ENCODE data around the gene RYR3.

Gene RYR3

DNA sequence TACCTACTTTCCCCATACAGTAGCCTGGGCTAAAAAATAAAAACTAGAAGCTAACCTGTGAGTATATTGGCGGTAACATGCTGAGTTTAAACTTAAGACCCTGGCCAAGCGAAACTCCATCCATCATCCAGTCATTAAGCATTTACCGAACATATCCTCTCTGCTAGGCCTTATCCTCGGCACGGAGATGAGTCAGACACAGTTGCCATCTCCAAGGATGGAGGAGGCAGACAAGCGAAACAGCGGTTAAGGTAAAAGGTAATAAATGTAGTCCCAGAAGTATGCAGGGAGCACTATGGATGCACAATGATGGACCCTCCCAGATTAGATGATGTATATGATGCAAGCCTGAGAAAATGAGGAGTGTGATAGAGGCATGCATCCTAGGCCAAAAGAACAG is 143.6 kb downstream of the RYR3 start:
- DNase-seq: no peak

GRCh38 chr15:33454996-33455395 is 144.2 kb downstream of the RYR3 start:
- peak in 1 of 3 experiments; percentile 33 for DNase-seq

DNA sequence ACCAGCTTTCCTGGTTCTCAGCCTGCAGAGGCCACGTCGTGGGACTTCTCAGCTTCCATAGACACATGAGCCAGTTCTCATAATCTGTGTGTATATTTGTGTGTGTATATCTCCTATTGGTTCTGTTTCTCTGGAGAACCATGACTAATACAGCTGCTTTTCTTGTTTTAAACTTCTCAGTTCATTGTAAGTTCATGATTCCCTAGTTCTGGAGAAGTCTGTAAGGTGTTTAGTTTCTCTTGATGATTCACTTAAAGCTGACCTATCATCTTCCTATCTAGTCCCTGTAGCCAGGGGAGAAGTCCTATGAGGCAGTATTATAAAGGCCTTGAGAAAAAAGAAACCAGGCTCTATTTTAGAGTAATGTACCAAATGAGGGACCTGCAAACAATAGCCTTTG is 147.7 kb downstream of the RYR3 start:
- no peak for DNase-seq

DNA sequence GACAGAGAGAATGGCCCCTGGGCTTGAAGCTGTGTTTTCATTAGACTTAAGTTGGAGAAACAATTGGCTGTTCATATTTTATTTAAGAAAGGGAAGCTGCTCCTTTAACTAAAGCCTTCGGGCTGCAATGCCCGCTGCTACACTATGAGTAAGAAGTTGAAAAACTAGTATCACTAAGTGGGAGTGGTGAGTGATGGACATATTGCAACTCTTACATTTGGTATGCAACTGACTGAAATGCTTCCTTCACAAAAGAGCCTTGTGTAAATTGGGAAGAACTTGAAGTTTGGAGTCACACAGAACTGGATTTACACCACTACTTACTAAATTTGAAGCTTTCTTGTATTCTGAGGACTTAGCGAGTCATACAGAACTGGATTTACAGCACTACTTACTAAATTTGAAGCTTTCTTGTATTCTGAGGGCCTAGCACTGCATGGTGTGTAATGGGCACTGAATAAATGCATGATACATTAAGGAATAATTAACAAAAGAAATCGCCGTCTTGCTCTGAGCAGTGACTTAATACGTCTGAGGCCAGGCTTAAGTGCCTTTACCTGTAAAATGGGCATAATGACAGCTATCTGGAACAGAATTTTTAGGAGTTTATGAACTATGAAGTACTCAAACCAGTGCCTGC is 149.5 kb downstream of the RYR3 start:
- no peak for DNase-seq

DNA sequence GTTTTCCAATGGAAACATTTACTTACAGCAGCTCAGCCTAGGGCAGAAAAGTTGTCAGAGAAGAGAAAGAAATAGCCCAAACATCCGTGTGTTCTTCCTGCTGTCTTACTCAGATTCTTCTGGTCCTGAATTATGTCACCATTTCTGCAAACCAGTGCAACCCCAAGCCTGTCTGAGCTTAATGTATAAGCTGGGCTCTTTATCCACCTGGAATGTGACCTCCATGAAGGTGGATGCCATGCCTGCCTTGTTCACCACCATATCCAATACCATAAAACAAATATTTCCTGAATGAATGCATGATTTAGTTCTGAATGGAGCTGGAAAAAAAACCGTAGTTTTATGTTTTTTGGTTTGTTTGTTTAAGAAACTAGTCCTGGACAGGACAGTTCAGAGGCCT is 150.9 kb downstream of the RYR3 start:
- no peak for DNase-seq

DNA sequence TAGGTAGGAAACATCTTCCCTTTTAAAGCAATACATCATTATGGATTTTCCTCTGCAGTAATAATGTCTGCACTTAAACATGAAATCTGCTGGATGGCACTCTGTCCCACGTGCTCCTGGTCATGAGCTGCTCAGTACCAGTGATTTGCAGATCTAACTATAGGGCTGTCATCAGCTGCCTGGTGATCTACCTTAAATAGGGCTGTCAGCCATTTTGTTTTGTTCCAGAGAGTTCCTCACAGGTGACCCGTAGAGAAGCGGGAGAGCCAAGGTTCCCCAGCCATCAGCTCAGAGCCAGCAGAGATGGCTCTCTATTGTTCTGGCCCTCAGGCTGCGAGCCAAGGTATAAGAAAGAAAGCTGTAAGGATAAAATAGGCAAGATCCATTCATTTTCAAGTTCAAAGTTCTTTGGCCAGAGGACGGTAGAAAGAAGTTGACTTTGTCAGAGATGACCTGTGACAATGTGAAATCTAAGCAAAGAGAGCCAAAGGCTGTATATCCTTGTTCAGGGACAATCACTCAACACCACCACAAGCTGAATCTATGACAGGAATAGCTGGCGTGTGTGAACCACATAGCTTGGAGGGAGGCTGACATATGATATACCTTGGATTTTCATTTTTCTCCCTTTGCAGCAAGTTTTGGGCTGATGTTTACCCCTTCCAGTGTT is 156.5 kb downstream of the RYR3 start:
- DNase-seq: no peak

- DNase-seq: no peak
Observed at GRCh38 chr15:33467816-33468163, 157.0 kb downstream of the RYR3 start.

GRCh38 chr15:33468740-33469139 is 158.0 kb downstream of the RYR3 start:
- no peak for DNase-seq

GRCh38 chr15:33473005-33473404 is 162.2 kb downstream of the RYR3 start:
- no peak for DNase-seq

- DNase-seq: no peak
Observed at GRCh38 chr15:33473714-33474113, 162.9 kb downstream of the RYR3 start.

- no peak for DNase-seq
Observed at GRCh38 chr15:33476076-33476475, 165.3 kb downstream of the RYR3 start.

DNA sequence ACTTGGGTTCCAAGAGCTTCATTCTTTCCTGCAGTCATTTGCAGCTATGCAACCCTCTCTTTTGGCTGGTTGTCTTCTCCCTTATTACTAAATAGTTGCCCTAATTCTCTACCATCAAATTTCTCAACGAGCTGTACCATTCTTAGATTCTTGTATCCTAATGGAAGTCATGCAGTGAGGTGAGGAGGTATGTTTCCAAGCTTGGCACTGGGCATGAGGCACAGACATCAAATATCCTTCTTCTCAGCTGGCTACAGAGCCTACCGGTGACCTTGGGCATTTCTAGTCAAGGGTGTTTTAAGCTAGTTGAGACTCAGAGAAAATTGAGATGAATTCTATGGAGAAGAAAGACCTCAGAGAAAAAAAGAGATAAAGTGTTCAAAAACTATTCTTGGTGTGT is 166.1 kb downstream of the RYR3 start:
- DNase-seq: no peak

DNA sequence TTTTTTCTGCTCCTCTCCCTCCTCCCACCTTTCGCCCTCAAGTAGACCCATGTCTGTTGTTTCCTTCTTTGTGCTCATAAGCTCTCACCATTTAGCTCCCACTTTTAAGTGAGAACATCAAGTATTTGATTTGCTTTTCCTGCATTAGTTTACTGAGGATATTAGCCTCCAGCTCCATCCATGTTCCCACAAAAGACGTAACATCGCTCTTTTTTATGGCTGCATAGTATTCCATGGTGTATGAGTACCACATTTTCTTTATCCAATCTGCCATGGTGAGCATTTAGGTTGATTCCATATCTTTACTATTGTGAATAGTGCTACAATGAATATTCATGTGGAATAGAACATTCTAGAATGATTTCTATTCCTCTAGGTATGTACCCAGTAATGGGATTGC is 178.6 kb downstream of the RYR3 start:
- no peak for DNase-seq

DNA sequence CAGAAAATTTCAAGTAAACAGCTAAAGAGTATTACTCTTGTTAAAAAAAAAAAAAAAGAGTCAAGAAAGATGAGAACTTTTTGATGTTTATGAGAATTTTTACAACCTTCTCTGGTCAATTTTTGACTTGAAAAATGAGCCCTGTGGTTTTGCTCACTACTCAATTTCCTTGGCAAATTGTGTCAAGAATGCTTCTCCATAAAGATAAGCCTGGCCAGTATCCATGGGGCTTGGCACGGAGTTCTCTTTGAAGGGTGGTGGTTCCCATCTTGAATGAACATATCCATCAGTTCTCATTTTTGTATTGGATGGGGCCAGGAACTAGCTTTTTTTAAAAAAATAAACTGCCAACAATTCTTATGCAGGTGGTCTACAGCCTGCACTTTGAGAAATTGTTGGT is 179.9 kb downstream of the RYR3 start:
- DNase-seq: no peak

- DNase-seq: no peak
Observed at GRCh38 chr15:33492434-33493052, 181.8 kb downstream of the RYR3 start.

GRCh38 chr15:33494306-33494705 is 183.5 kb downstream of the RYR3 start:
- no peak for DNase-seq

GRCh38 chr15:33500432-33501195 is 189.8 kb downstream of the RYR3 start:
- DNase-seq: peak in 2 of 3 experiments; percentile 64 to 90

DNA sequence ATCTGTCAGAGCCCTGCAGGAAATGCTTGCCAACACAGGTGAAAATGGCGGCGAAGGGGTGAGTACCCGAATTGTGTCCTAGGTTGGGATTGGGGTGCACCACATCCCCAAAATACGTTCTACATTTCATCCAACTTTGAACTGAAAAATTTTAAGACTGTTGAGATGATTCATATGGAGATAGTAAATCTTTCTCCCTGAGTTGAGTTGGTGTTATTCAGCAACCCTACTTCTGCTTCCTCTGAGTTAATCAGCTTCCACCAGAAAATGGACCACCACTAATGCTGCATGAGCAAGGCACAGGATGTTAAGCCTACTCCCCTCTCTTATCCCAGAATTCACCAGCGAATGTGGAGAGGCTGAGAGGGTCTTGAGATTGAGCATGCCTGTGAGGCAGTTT is 192.9 kb downstream of the RYR3 start:
- DNase-seq: no peak

- peak in 1 of 3 experiments; percentile 21 for DNase-seq
Observed at GRCh38 chr15:33506781-33507296, 196.1 kb downstream of the RYR3 start.

DNA sequence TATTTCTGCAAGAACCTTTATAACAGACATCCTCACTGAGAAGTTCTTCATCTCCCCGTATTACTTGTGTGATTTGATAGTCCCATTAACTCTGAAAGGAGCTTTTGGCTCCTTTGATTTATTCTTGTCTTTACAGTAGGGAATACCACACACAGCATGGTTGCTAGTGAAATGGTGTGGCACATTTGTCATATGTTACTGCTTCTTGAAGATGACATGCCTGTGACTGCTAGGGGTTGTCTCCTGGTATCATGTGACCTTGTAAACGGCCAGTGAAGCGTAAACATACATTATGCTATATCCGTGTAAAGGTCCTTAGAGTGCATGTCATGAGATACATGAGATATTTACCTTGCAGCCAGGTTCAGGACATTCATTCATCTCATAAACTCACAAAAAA is 197.9 kb downstream of the RYR3 start:
- DNase-seq: peak; percentile 6 to 52 (median 38)

- DNase-seq: peak in 1 of 3 experiments; percentile 47
Observed at GRCh38 chr15:33515121-33515520, 204.4 kb downstream of the RYR3 start.

DNA sequence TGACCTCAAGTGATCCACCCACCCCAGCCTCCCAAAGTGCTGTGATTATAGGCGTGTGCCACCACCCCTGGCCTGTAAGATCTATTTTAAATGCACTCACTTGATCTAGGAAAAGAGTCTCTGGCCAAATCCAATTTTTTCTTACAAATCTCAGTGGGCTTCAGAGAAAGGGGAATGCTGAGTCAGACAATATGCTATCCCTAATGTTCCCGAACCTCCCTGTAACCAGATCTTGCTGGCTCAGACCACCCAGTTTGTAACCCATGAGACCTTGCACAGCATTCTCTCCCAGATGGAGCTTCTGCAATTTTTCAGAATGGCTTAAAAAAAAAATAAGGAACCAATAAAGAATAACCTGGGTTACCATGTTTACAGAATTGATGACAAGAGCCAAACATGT is 205.8 kb downstream of the RYR3 start:
- no peak for DNase-seq

DNA sequence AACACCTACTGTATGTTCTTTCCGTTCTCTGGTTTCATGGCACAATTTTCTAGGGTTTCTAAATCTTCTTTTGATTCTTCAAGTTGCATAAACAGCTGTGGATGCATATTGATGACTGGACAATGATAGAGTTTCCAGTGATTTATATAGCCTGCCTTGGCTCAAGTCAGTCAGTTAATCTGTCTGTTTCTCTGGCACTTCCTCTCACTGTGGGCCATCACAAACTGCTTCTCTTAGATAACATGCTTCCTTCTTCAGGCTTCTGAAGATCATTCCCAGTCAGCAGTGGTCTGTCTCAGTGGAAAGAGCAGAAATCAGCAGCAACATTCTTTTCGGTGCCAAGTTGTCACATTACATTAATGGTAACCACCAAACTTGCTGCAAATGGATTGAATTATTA is 207.2 kb downstream of the RYR3 start:
- no peak for DNase-seq

- no peak for DNase-seq
Observed at GRCh38 chr15:33518421-33518820, 207.7 kb downstream of the RYR3 start.
